Measurements from ENCODE around the gene AP1AR.

DNA sequence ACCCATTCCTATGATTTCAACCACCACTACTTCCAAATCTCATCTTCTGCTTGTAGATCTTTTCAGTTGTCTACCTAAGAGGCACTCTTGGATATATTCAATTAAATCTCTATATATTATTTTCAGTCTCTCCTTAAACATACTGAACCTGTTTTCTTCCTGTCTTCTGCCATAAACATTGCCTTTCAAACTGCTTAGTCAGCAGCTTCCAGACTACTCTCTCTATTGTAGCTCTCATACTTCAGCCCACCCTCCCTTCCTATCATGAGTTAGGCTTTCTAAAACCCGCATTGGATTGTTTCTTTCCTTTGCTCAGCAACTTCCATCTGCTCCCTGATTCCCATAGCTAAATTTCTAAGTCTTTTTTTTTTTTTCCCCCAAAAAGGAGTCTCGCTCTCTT, 4.5 kb downstream of the AP1AR start:
- TF ChIP-seq POLR2AphosphoS5 (IDR thresholded peaks at IDR 0.05), result no peak
- TF ChIP-seq POLR2A (IDR thresholded peaks at IDR 0.05), result no peak

Data from gastroesophageal sphincter (tissue), 2 donors.